Stimulated activated CD4-positive, alpha-beta T cell treated with anti-CD3 and anti-CD28 coated beads, Interleukin-1b, Interleukin-23, amount 100 ng/mL, for 48 hours (primary cell): ENCODE results near the gene RAP1GAP.
"Not testable (repeated sequence)": the region's sequence is repeated elsewhere in the genome, so short reads cannot be mapped to it uniquely, and the experiment has no call there.

Source experiments
- DNase-seq: peaks from one replicate; pipeline ENCODE4 v3.0.0-alpha.2; 2020

The RAP1GAP gene

GRCh38 chr1:21568006-21568746 lies 101.0 kb downstream of the RAP1GAP start:
- DNase-seq, result no peak

GRCh38 chr1:21567241-21568005 lies 101.7 kb downstream of the RAP1GAP start:
- DNase-seq, result no peak

DNA sequence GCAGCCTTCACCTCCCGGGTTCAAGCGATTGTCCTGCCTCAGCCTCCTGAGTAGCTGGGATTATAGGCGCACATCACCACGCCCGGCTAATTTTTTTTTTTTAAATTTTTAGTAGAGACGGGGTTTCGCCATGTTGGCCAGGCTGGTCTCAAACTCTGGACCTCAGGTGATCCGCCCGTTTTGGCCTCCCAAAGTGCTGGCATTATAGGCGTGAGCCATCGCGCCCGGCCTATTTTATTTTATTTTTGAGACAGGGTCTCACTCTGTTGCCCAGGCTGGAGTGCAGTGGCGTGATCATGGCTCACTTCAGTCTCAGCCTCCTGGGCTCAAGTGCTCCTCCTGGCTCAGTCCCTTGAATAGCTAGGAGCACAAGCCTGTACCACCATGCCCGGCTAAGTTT lies 102.8 kb downstream of the RAP1GAP start:
- DNase-seq, result not testable (repeated sequence)

DNA sequence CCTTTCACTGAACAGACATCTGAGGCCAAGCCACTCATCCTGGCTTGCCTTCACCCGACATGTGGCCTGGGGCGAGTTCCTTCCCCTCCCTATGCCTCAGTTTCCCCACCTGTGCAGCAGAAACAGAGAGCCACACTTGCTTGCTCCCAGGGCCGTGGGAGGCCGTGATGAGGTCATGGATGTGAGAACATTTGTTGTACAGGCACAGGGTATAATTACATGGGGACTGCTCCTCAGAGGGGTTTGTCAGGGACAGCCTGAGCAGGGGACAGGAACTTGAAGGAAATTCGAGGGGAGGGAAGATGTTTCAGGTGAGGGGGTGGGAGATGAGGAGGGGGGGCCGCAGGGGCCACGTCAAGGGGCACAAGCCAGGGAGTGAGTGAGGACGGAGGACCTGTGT lies 103.9 kb downstream of the RAP1GAP start:
- DNase-seq, result no peak

DNA sequence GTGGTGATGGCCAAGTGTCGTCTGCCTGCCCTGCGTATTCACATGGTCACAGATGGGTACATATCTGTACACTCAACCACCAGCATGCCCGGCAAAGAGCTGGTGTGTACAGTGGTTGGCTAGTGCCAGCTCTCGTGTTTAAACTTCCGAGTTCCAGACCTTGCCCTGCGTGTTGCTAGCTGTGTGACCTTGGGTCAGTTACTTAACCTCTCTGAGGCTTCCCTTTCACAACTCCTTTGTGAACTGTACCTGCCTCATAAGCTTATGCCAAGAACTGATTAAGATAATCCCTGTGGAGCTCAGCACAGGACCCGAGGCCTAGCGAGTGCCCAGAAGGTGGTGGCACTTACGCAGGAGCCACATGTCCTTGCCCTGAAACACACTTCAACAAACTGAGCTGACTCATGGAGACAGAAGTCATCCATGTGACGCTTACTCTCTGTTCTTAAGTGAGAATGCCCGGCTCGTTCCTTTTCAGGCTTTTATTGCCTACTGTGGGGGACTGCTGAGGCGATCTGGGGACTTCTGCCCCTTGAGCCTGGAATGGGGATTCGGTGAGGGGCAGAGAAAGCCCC lies 104.5 kb downstream of the RAP1GAP start:
- DNase-seq, result no peak

- DNase-seq, result no peak
These were observed 105.2 kb downstream of the RAP1GAP start for GRCh38 chr1:21563971-21564370.

GRCh38 chr1:21562896-21563295 lies 106.3 kb downstream of the RAP1GAP start:
- no peak for DNase-seq

DNA sequence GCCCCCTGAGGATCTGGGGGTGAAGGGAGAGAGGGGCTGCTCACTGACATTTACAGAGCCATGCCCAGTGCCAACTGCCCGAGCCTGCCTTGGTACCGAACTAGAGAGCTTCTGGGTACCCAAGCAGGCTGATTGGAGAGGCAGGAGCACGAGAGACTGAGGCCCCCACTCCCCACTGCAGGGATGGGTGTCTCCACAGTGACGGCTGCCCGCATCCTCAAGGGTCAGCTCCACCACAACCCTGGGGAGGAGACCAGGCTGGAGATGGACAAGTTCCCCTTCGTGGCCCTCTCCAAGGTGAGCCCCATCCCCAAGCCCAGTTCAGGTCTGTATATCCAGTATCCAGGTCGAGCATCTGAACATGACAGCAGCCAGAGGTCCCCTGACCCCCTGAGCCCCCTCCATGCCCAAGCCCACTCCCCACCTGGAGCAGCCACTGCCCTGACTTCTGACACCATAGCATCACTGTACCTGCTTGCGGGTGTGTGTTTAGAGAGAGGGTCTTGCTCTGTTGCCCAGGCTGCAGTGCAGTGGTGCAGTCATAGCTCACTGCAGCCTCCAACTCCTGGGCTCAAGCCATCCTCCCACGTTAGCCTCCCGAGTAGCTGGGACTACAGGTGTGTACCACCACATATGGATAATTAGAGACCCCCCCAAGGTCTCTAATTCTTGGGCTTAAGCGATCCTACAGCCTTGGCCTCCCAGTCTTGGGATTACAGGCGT lies 108.1 kb downstream of the RAP1GAP start:
- DNase-seq, result no peak

DNA sequence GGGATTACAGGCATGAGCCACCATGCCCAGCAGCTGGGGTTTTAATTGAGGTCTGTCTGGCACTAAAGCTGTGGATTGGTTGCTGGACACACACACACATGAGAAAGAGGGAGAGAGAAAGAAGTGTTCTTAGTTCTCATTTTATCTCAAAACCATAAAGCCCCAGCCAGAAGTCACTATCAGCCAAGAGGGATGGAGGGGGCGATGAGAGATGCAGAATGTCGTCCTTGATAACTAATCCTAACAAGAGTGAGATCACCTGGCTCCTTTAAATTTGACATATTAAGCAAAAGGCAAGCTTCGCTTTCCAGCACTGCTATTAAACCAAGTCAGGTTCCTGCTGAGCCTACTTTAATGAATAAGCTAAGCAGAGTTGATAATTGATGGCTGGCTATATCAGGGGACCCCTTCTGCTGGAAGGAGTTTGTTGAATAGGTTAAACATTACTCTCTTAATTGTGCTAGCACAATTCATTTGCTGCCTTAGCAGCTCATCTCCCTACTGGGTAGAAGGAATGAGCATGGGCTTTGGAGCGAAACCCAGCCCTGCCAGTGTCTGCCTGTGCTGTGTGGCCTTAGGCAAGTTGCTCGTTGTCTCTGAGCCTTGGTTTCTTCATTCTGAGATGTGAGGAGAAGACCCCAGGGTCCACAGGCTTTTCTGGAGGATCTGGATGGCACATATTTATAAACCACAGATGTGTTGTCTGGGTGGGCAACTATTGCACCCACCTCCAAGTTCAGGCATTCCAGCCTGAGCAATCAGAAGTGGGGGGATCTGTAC lies 109.2 kb downstream of the RAP1GAP start:
- DNase-seq, result no peak

GRCh38 chr1:21553116-21553926 lies 115.8 kb downstream of the RAP1GAP start:
- DNase-seq, result no peak

DNA sequence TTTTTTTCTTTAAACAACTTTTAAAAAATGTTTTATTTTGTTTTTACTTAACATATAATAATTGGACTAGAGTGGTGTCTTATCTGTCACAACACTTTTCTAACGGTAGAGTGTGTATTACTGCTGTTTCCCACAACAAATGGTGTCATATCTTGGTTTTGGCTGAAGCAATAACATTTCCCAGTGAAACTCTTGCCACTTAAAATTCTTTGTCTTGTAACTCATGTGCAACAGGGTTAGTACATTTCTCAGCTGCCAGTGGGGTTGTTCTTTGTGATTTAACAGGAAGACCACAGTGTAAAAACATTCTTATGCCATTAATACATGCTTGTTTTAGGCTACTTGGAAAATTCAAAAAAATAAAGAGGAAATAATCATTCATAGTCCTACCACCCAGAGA lies 116.4 kb downstream of the RAP1GAP start:
- no peak for DNase-seq

GRCh38 chr1:21550866-21551475 lies 118.2 kb downstream of the RAP1GAP start:
- no peak for DNase-seq

DNA sequence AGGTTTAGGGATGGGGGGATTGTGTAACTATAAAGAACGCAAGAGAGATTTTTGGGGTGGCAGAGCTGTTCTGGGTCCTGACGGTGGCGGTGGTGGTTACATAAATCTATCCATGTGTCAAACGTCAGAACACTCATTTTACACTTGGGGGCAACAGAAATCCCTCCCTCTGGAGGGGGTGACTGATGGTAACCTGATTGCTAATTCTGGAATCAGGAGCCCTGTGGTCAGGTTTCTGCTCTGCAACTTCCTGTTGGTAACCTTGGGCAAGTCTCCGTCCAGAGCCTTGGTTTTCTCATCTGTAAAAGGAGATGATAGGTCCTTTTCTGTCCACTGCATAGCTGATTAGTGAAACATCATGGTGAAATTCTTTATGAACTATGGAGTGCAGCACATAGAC lies 119.1 kb downstream of the RAP1GAP start:
- DNase-seq, result no peak

- no peak for DNase-seq
These were observed 121.3 kb downstream of the RAP1GAP start for GRCh38 chr1:21547876-21548275.
